Retina (tissue), 1 donor: ENCODE results near the gene TIMP2.
"Not testable (repeated sequence)": the region's sequence is repeated elsewhere in the genome, so short reads cannot be mapped to it uniquely, and the experiment has no call there.

Experiments used
- DNase-seq: peaks from one replicate; pipeline ENCODE4 v3.0.0-alpha.2; 2016

Gene TIMP2

GRCh38 chr17:78929908-78930775 is 5.0 kb upstream of the TIMP2 start:
- DNase-seq: no peak

GRCh38 chr17:78925662-78926555 is 722 bp upstream of the TIMP2 start:
- peak; percentile 60 for DNase-seq

- no peak for DNase-seq
Observed at GRCh38 chr17:78924481-78925151, 571 bp downstream of the TIMP2 start.

GRCh38 chr17:78923660-78924453 is 1.3 kb downstream of the TIMP2 start:
- DNase-seq: peak; percentile 43

- no peak for DNase-seq
Observed at GRCh38 chr17:78922816-78923498, 2.2 kb downstream of the TIMP2 start.

GRCh38 chr17:78921437-78921971 is 3.7 kb downstream of the TIMP2 start:
- DNase-seq: no peak

GRCh38 chr17:78920528-78920927 is 4.7 kb downstream of the TIMP2 start:
- no peak for DNase-seq

- DNase-seq: no peak
Observed at GRCh38 chr17:78919861-78920450, 5.2 kb downstream of the TIMP2 start.

GRCh38 chr17:78918979-78919378 is 6.2 kb downstream of the TIMP2 start:
- DNase-seq: no peak

GRCh38 chr17:78917451-78918275 is 7.5 kb downstream of the TIMP2 start:
- no peak for DNase-seq

- DNase-seq: no peak
Observed at GRCh38 chr17:78915872-78916632, 9.1 kb downstream of the TIMP2 start.

- DNase-seq: no peak
Observed at GRCh38 chr17:78913115-78913514, 12.1 kb downstream of the TIMP2 start.

- DNase-seq: no peak
Observed at GRCh38 chr17:78912082-78912481, 13.1 kb downstream of the TIMP2 start.

- DNase-seq: not testable (repeated sequence)
Observed at GRCh38 chr17:78911543-78911942, 13.6 kb downstream of the TIMP2 start.

GRCh38 chr17:78910497-78911284 is 14.5 kb downstream of the TIMP2 start:
- no peak for DNase-seq

- DNase-seq: no peak
Observed at GRCh38 chr17:78908426-78908825, 16.8 kb downstream of the TIMP2 start.

GRCh38 chr17:78905541-78905940 is 19.6 kb downstream of the TIMP2 start:
- DNase-seq: no peak

- DNase-seq: no peak
Observed at GRCh38 chr17:78905116-78905515, 20.1 kb downstream of the TIMP2 start.
